Transverse colon (tissue), 4 donors: ENCODE measurements around the gene COBLL1. TPM values are rescaled to one million over a fixed set of nuclear protein-coding genes. Genes with fewer than 3 reads are reported as not detected.
"Not testable (repeated sequence)": the region's sequence is repeated elsewhere in the genome, so short reads cannot be mapped to it uniquely, and the experiment has no call there.

Experiments used
- DNase-seq: peaks from one replicate; pipeline ENCODE4 v3.0.0-alpha.2; 2019
- H3K27ac ChIP-seq, 4 donors: fragments of 200-600 bp; sonication (generic); 2 replicates each; pipeline ENCODE4 v1.5.1; 2016 to 2018; ENCODE audit warnings: inconsistent platforms in 4 of 4
- H3K27me3 ChIP-seq: fragments of 200-600 bp; sonication (generic); 2 replicates; pipeline ENCODE4 v1.5.1; 2017; ENCODE audit warnings: inconsistent platforms
- H3K36me3 ChIP-seq, 4 donors: fragments of 200-600 bp; sonication (generic); 2 replicates each; pipeline ENCODE4 v1.5.1; 2017 to 2019; ENCODE audit warnings: inconsistent platforms in 4 of 4
- H3K4me1 ChIP-seq, 4 donors: fragments of 200-600 bp; sonication (generic); 2 replicates each; pipeline ENCODE4 v1.5.1; 2017 to 2020; ENCODE audit warnings: inconsistent platforms in 4 of 4
- H3K4me3 ChIP-seq, 4 donors: fragments of 200-600 bp; sonication (generic); 1 replicate in 1 of 4; 2 replicates in 3 of 4; pipeline versions ENCODE4 v1.5.1 to v1.6.1; 2017 to 2019; ENCODE audit warnings: inconsistent platforms in 4 of 4
- H3K9me3 ChIP-seq, 2 donors: fragments of 200-600 bp; sonication (generic); 2 replicates each; pipeline ENCODE4 v1.5.1; 2017 to 2019; ENCODE audit warnings: inconsistent platforms in 2 of 2
- EP300 ChIP-seq: sonication (generic); formaldehyde crosslinking; IDR thresholded peaks from one replicate; pipeline ENCODE4 v1.6.1; 2017; ENCODE audit warnings: antibody characterized with exemption, low read depth
- POLR2A ChIP-seq: fragments of 450-650 bp; IDR thresholded peaks from one replicate; pipeline ENCODE4 v1.6.1; 2016; ENCODE audit warnings: antibody characterized with exemption, mild to moderate bottlenecking, moderate library complexity
- POLR2AphosphoS5 ChIP-seq, 3 donors: sonication (generic); formaldehyde crosslinking; IDR thresholded peaks; one replicate each; pipeline ENCODE4 v1.6.1; 2016; ENCODE audit warnings: antibody characterized with exemption in 3 of 3
- WGBS, 2 donors: methylation state at CpG; one replicate each; pipeline ENCODE4 v1.1.5; 2018; ENCODE audit warnings: low coverage in 1 of 2; 5-methylcytosine and 5-hydroxymethylcytosine counted together
- in situ Hi-C, 4 donors: fragments of 200-750 bp; cut with MboI; loops; one replicate each; pipeline versions ENCODE4 v1.15.0 to v1.15.1; 2017; ENCODE audit warnings: low sequenced_read_pairs in 3 of 4, low pct_ligation_motif_present in 1 of 4, low pct_unique_long_range_greater_than_20kb in 1 of 4
- intact Hi-C: fragments of 100-400 bp; cut with DNase I; formaldehyde crosslinking; loops from one replicate; pipeline ENCODE4 v1.15.1; 2023; ENCODE audit warnings: low total_unique reads
- total RNA-seq, 4 donors: library from RNA; depleted of rRNA; stranded (reverse); fragments of >200 nt; gene quantifications; one replicate each; pipeline ENCODE4 v1.1.0, GENCODE V29; 2016
- TF ChIP-seq, protein P1 (sequence below), 5 experiments: fragments of 200-600 bp in 3 of 5; fragments of 450-650 bp in 2 of 5; sonication (generic) in 3 of 5; IDR thresholded peaks; 1 replicate in 2 of 5; 2 replicates in 3 of 5; pipeline ENCODE4 v1.5.1; 2016 to 2017; ENCODE audit warnings: antibody characterized with exemption in 5 of 5, inconsistent platforms in 3 of 5, mild to moderate bottlenecking in 2 of 5, moderate library complexity in 1 of 5

COBLL1 gene
- total RNA-seq, 4 donors from 2014 or later: 21.7 to 129 (median 30.7) TPM

DNA sequence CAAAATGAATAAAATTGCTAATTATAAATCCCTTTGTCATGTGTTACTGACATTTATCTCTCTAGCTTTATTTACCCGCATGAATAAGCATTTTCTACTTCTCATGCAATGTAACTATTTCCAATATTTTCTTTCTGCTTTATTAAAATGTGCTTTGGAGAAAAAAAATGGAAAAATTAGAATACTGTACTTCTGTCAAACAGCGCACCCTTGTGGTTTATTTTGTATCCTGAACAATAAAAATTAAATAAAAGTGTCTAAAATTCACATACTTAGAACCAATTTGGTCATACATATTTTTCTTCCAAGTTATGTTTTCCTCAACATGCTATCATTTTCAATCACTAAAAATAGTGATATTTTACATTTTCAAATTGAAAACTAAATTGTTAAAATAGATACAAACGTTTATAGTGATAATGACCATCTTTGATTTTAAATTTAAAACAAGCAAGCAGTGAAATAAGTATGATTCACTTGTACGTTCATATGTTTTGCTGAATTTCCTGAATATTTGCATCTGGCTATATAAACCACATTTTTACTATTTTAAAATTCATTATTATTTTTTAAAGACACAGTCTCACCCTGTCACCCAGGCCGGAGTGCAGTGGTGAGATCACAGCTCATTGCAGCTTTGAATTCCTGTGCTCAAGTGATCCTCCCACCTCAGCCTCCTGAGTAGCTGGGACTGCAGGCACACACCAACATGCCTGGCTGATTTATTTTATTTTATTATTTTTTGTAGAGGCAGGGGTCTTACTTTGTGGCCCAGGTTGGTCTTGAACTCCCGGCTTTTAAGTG lies 124.4 kb downstream of the COBLL1 start:
- WGBS, 2 donors: 61 to 68% methylated on average over 5 to 6 of the region's 6 CpGs
- no peaks in the 10 kb centered on the region for H3K27me3 ChIP-seq
- H3K4me1 ChIP-seq: no peaks in the 10 kb centered on the region
- intact Hi-C loops: no loop called here
- H3K36me3 ChIP-seq: no peaks in the 10 kb centered on the region
- TF ChIP-seq POLR2A: no peak
- TF ChIP-seq, protein P1, sequence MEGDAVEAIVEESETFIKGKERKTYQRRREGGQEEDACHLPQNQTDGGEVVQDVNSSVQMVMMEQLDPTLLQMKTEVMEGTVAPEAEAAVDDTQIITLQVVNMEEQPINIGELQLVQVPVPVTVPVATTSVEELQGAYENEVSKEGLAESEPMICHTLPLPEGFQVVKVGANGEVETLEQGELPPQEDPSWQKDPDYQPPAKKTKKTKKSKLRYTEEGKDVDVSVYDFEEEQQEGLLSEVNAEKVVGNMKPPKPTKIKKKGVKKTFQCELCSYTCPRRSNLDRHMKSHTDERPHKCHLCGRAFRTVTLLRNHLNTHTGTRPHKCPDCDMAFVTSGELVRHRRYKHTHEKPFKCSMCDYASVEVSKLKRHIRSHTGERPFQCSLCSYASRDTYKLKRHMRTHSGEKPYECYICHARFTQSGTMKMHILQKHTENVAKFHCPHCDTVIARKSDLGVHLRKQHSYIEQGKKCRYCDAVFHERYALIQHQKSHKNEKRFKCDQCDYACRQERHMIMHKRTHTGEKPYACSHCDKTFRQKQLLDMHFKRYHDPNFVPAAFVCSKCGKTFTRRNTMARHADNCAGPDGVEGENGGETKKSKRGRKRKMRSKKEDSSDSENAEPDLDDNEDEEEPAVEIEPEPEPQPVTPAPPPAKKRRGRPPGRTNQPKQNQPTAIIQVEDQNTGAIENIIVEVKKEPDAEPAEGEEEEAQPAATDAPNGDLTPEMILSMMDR (IDR thresholded peaks at IDR 0.05): peak; percentile 58 to 67 (median 63)
- H3K4me3 ChIP-seq: no peak overlapping the region
- DNase-seq: no peak
- in situ Hi-C loops: loop anchor here in 1 of 4 donors (25.0 kb wide), 1 partner anchor 155 kb away; no protein-coding TSS in a partner anchor
- H3K27ac ChIP-seq: no peak overlapping the region
- no peaks in the 10 kb centered on the region for H3K9me3 ChIP-seq

DNA sequence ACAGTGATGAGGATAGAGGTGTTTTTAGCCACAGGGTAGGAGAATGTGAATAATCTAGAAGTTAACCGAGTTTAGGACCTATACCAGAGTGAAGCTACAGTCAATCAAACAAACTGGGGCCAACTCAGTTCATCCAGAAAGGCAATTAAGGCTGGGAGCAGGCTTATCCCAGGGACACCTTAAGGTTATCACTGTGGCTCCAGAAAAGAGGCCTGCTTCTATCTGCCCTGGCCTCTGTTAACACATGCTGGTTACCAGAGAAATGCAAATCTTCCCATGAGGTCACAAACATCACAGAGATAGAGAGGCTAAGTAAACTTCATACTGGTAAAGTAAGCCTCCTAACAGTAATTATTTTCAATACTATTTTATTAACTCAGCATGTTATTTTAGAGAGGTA lies 127.2 kb downstream of the COBLL1 start:
- 84 to 86% methylated on average over 1 of the region's 1 CpG for WGBS, 2 donors
- H3K36me3 ChIP-seq: no peaks in the 10 kb centered on the region
- in situ Hi-C loops: loop anchor here in 1 of 4 donors (25.0 kb wide), 1 partner anchor 152 kb away; no protein-coding TSS in a partner anchor
- no peak for DNase-seq
- H3K4me3 ChIP-seq: no peak overlapping the region
- intact Hi-C loops: no loop called here
- no peak overlapping the region for H3K27ac ChIP-seq
- no peaks in the 10 kb centered on the region for H3K27me3 ChIP-seq
- TF ChIP-seq POLR2A (no peak), EP300 (no peak), POLR2AphosphoS5 (IDR thresholded peaks at IDR 0.05) (no peak)
- H3K4me1 ChIP-seq: peaks cover 0 to 19% (median 7%) of the 10 kb centered on the region in 4 donors
- no peaks in the 10 kb centered on the region for H3K9me3 ChIP-seq

DNA sequence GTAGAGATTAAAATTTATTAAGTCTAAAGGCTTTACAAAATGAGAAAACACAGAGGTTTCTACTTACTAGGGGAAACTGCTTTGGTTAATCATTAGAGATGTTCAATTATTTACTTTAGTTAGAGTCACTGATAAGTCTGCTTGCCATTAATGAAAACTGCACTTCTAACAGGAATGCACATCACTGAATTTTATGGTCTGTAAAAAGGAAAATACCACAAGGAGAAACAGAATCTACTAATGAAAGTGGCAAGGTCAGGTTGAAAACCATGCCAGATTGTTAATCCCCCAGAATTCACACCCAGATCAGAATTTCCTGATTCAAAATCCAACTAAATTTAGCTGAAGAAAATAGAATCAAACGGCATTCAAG lies 129.9 kb downstream of the COBLL1 start:
- no peak overlapping the region for H3K4me3 ChIP-seq
- no peaks in the 10 kb centered on the region for H3K27me3 ChIP-seq
- H3K27ac ChIP-seq: peak overlapping the region in 3 of 4 donors; percentile 50 to 70 (median 64)
- WGBS, 2 donors: 47 to 75% methylated on average over 1 of the region's 1 CpG
- H3K9me3 ChIP-seq: no peaks in the 10 kb centered on the region
- no peak for DNase-seq
- intact Hi-C loops: no loop called here
- in situ Hi-C loops: loop anchor here in 1 of 4 donors (25.0 kb wide), 1 partner anchor 149 kb away; no protein-coding TSS in a partner anchor
- peaks cover 0 to 19% (median 7%) of the 10 kb centered on the region in 4 donors for H3K4me1 ChIP-seq
- TF ChIP-seq POLR2AphosphoS5 (IDR thresholded peaks at IDR 0.05): no peak
- H3K36me3 ChIP-seq: no peaks in the 10 kb centered on the region

DNA sequence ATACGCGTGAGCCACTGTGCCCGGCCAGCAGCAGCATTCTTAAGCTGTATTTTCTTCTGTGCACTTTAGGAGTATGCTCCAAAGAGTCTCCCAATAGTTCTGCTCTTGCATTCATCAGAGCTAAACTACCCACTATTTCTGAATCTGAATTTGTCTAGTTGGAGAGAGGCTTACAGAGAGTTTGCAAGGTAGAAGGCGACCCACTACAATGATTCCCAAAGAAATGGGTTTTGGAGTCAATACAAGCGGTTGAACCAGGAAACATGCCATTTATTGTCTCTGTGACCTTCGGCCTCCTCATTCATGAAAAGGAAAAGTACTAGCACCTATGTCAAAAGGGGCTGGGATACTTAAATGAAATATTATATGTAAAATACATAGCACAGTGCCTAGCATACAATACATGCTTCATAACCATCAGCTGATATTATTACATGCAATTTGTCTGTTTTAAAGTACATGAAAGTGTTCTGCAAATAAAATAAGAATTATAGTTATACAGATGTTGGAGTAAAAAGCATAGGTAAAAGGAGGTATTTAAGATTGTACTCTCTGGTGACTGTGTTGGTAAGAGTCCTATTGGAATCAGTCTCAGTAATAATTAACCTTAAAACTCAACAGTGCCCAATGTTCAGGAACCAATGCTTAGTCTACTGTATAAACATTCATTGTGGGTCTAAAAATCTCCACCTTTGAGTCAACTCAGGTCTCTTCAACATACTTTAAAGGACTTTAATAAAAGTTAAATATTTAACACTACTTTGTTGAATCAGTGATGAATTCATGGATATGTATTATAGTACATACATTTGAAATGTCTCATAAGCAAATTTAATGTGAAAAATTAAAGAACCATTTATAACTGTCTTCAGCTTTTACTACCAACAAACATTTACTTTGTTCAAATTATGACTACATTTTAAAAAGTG lies 130.5 kb downstream of the COBLL1 start:
- no peak for DNase-seq
- Histone ChIP-seq H3K36me3 (no peaks in the 10 kb centered on the region), H3K9me3 (no peaks in the 10 kb centered on the region), H3K27ac (peak overlapping the region; percentile 39 to 70 (median 57)), H3K4me1 (peaks cover 0 to 19% (median 7%) of the 10 kb centered on the region in 4 donors), H3K27me3 (no peaks in the 10 kb centered on the region), H3K4me3 (no peak overlapping the region)
- in situ Hi-C loops: loop anchor here in 1 of 4 donors (25.0 kb wide), 1 partner anchor 149 kb away; no protein-coding TSS in a partner anchor
- WGBS, 2 donors: 59 to 78% methylated on average over 6 of the region's 6 CpGs
- TF ChIP-seq POLR2A: no peak
- TF ChIP-seq, protein P1 (IDR thresholded peaks at IDR 0.05): no peak
- intact Hi-C loops: no loop called here

DNA sequence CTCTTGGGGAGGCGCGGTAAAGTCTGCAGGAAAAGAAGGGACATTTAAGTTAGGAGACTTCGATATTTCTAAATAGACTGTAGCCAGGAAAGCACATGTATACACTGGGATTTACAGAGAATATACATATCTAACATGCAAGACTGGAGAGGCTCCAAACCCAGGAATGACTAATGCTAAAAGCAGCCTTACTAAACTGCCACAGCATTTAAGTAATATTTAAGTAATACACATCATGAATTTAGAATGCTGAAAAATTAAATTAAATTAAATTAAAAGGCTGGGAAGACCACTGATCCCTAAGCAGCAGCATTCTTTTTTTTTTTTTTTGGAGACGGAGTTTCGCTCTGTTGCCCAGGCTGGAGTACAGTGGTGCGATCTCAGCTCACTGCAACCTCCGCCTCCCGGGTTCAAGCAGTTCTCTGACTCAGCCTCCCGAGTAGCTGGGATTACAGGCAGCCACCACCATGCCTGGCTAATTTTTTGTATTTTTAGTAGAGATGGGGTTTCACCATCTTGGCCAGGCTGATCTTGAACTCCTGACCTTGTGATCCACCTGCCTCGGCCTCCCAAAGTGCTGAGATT lies 131.3 kb downstream of the COBLL1 start:
- intact Hi-C loops, DNase-seq: not testable (repeated sequence)
- in situ Hi-C loops: loop anchor here in 1 of 4 donors (25.0 kb wide), 1 partner anchor 148 kb away; no protein-coding TSS in a partner anchor

More for the DNA sequence above, 131.3 kb downstream of the COBLL1 start:
- not testable (repeated sequence) for H3K27me3 ChIP-seq, H3K36me3 ChIP-seq, H3K4me3 ChIP-seq, H3K9me3 ChIP-seq
- Histone ChIP-seq H3K27ac (peak overlapping the region; percentile 39 to 70 (median 57)), H3K4me1 (peaks cover 0 to 19% (median 7%) of the 10 kb centered on the region in 4 donors)
- WGBS, 2 donors: 91 to 94% methylated on average over 10 of the region's 10 CpGs
